Thoracic aorta (tissue), 2 donors: ENCODE results near the gene FITM1. TPM values are rescaled to one million over a fixed set of nuclear protein-coding genes. Genes with fewer than 3 reads are reported as not detected.

ENCODE experiments used
- ATAC-seq: fragments of 150-250 bp; one replicate; pipeline ENCODE4 v1.8.0; 2017; ENCODE audit warnings: low read depth; ENCODE audit not compliant: insufficient number of reproducible peaks, low FRiP score
- DNase-seq: peaks from one replicate; pipeline ENCODE4 v3.0.0-alpha.2; 2020; ENCODE audit warnings: low spot score
- H3K27ac ChIP-seq, 2 donors: fragments of 200-600 bp; sonication (generic); 1 replicate in 1 of 2; 2 replicates in 1 of 2; pipeline ENCODE4 v1.5.1; 2016; ENCODE audit warnings: mild to moderate bottlenecking in 2 of 2, moderate library complexity in 2 of 2
- H3K27me3 ChIP-seq: fragments of 200-600 bp; sonication (generic); replicated peaks from 2 replicates; pipeline ENCODE4 v1.6.0; 2016; ENCODE audit warnings: mild to moderate bottlenecking; ENCODE audit not compliant: insufficient read depth
- H3K36me3 ChIP-seq: fragments of 200-600 bp; sonication (generic); one replicate; pipeline ENCODE4 v1.5.1; 2016
- H3K4me1 ChIP-seq, 2 donors: fragments of 200-600 bp; sonication (generic); 1 replicate in 1 of 2; 2 replicates in 1 of 2; pipeline versions ENCODE4 v1.5.1 to v1.6.0; 2016; ENCODE audit warnings: low read depth in 2 of 2, mild to moderate bottlenecking in 1 of 2; ENCODE audit not compliant: control insufficient read depth in 1 of 2
- H3K4me3 ChIP-seq: fragments of 200-600 bp; sonication (generic); 2 replicates; pipeline ENCODE4 v1.5.1; 2016; ENCODE audit warnings: mild to moderate bottlenecking
- H3K9me3 ChIP-seq: fragments of 200-600 bp; sonication (generic); 2 replicates; pipeline ENCODE4 v1.5.1; 2016
- total RNA-seq, 2 donors: library from RNA; depleted of rRNA; stranded (reverse); fragments of >200 nt; gene quantifications; one replicate each; pipeline versions ENCODE4 v1.1.0 to v1.2.3, GENCODE V29; 2016
- TF ChIP-seq, protein P1 (sequence below): fragments of 200-600 bp; sonication (generic); IDR thresholded peaks from one replicate; pipeline ENCODE4 v1.5.1; 2019; ENCODE audit warnings: antibody characterized with exemption

Gene FITM1
- total RNA-seq, 2 donors from 2014 or later: 0.78 TPM; not detected in 1

DNA sequence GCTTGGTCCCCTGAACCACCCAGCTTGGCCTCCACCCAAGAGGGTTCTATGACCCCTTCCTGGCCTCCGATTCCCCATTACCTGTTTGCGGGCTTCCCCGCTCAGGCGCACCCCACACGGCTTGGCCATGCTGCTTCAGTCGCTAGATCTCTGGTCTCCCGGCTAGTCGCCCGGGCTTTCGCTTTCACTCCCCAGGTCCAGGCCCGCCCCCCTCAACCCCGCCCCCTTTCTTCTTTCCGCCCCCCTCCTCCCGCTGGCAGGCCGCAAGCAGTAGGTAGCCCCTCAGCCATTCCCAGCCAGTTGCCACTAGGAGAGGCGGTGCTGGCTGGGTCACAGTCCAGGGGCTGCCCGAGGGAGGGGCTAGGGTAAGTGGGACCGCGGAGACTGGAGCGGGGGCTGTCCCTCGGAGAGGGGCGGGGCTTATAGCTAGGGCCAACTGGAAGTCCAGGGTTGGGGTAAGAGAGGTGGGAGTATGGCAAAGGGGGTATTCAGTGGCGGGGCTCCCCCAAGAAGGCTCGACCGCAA lies 16.1 kb downstream of the FITM1 start, which contains the start of gene PSME2:
Gene PSME2 (minus strand): TSS at position 158 of the 525 bp plus-strand sequence. CDS start 29 bp downstream, at position 129.
- H3K27me3 ChIP-seq: no peaks in the 10 kb centered on the region
- H3K27ac ChIP-seq: peak within 1 kb of the TSS; percentile 87 to 88
- H3K36me3 ChIP-seq: peaks cover 22% of the 10 kb centered on the region
- TF ChIP-seq, protein P1, sequence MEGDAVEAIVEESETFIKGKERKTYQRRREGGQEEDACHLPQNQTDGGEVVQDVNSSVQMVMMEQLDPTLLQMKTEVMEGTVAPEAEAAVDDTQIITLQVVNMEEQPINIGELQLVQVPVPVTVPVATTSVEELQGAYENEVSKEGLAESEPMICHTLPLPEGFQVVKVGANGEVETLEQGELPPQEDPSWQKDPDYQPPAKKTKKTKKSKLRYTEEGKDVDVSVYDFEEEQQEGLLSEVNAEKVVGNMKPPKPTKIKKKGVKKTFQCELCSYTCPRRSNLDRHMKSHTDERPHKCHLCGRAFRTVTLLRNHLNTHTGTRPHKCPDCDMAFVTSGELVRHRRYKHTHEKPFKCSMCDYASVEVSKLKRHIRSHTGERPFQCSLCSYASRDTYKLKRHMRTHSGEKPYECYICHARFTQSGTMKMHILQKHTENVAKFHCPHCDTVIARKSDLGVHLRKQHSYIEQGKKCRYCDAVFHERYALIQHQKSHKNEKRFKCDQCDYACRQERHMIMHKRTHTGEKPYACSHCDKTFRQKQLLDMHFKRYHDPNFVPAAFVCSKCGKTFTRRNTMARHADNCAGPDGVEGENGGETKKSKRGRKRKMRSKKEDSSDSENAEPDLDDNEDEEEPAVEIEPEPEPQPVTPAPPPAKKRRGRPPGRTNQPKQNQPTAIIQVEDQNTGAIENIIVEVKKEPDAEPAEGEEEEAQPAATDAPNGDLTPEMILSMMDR: no peak
- DNase-seq: peak; percentile 88
- H3K4me1 ChIP-seq: peaks cover 18 to 36% of the 10 kb centered on the region in 2 donors
- peak within 1 kb of the TSS; percentile 92 for H3K4me3 ChIP-seq
- no peaks in the 10 kb centered on the region for H3K9me3 ChIP-seq
- ATAC-seq: peak; percentile 65

DNA sequence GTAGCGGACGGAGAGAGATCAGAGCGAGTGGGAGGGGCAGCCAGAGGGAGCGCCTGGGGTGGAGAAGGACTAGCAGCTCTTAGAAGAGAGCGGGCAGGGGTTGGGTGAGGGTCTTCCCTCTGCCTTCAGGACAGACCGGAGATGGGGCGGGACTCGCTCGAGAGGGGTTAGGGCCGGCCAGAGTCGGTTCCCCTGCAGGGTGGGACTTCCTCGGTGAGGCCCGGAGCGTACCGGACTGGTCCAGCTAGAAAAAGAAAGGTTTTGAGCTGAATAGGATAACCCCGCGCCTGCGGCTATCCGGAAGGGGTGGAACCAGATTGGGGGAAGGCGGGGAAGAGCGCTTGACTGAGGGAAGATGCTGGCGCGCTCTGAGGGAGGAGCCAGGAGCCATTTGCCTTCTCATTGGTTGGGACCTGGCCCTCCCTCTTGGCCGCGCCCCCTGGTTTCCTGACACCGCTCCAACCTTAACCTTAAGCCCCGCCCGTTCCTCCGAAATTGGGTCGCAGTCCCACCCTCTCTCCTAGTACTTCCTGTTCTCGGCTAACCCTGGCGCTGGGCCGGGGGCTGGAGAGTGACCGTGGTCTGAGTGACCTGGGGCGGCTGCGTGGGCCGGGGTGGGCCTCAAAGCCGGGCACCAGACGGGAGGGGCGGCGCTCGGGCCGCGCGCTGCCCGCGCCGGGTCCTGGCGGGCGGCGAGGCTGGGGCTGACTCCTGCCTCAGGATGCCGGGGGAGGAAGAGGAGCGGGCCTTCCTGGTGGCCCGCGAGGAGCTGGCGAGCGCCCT lies 16.7 kb downstream of the FITM1 start, which contains the start of gene RNF31:
Gene RNF31 (plus strand): TSS at position 521 of the 783 bp plus-strand sequence. CDS start 201 bp downstream, at position 722.
- ATAC-seq: peak; percentile 91

DNA sequence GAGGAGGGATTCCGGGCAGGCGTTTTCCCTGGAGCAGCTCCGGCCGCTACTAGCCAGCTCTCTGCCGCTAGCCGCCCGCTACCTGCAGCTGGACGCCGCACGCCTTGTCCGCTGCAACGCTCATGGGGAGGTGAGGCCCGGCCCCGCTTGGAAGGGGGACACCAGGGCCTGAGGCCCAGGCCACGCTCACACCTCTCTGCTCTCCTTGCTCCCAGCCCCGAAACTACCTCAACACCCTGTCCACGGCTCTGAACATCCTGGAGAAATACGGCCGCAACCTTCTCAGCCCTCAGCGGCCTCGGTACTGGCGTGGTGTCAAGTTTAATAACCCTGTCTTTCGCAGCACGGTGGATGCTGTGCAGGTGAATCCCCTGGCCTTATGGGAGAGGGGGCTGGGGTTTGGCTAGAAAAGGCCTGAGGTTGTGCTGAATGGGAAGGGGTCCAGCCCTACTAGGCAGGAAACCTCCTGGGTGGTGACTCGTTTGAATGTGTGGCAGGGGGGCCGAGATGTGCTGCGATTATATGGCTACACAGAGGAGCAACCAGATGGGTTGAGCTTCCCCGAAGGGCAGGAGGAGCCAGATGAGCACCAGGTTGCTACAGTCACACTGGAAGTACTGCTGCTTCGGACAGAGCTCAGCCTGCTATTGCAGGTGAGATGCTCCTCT lies 17.4 kb downstream of the FITM1 start:
- H3K4me1 ChIP-seq: peaks cover 13 to 30% of the 10 kb centered on the region in 2 donors
- DNase-seq: no peak

More for the DNA sequence above, 16.7 kb downstream of the FITM1 start, which contains the start of gene RNF31:
- peaks cover 14 to 33% of the 10 kb centered on the region in 2 donors for H3K4me1 ChIP-seq
- peaks cover 26% of the 10 kb centered on the region for H3K36me3 ChIP-seq
- peak within 1 kb of the TSS; percentile 87 to 88 for H3K27ac ChIP-seq
- H3K9me3 ChIP-seq: no peaks in the 10 kb centered on the region
- TF ChIP-seq, protein P1: no peak
- H3K27me3 ChIP-seq: no peaks in the 10 kb centered on the region
- DNase-seq: peak; percentile 96
- peak within 1 kb of the TSS; percentile 92 for H3K4me3 ChIP-seq

DNA sequence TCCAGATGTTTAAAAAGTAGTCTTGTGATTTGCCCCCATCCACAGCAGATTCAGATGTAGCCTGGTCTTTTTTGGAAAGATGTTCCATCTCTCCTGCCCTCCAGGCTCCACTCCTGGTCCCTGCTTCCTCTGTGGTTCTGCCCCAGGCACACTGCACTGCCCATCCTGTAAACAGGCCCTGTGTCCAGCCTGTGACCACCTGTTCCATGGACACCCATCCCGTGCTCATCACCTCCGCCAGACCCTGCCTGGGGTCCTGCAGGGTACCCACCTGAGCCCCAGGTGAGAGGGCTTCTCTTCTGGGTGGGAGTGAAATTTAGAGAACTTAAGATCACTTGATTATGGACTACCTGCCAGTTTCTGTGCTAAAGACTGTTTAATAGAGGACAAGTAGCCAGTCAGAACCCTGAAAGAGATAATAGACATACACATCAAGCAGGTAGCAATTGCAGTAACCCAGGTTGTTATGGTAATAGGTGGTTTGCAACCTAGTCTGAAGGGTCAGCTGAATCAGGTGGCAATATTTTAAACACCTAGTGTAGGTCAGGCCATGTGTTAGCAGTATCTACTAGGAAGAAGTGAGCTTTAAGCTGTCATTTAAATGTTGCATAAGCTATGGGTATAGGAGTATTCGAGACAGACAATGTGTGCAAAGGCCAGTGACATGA lies 19.0 kb downstream of the FITM1 start:
- DNase-seq: no peak
- peaks cover 13 to 30% of the 10 kb centered on the region in 2 donors for H3K4me1 ChIP-seq
- TF ChIP-seq, protein P1: no peak

More for the DNA sequence above, 17.4 kb downstream of the FITM1 start:
- Histone ChIP-seq H3K4me3 (peak overlapping the region; percentile 92), H3K27ac (peak overlapping the region; percentile 87 to 88), H3K27me3 (no peaks in the 10 kb centered on the region), H3K36me3 (peaks cover 26% of the 10 kb centered on the region), H3K9me3 (no peaks in the 10 kb centered on the region)
- TF ChIP-seq, protein P1: no peak
- no peak for ATAC-seq

More for the DNA sequence above, 19.0 kb downstream of the FITM1 start:
- Histone ChIP-seq H3K36me3 (peaks cover 30% of the 10 kb centered on the region), H3K4me3 (no peak overlapping the region), H3K27me3 (no peaks in the 10 kb centered on the region), H3K9me3 (no peaks in the 10 kb centered on the region), H3K27ac (no peak overlapping the region)
- ATAC-seq: no peak
